ENCODE data around the gene CARD10.

DNA sequence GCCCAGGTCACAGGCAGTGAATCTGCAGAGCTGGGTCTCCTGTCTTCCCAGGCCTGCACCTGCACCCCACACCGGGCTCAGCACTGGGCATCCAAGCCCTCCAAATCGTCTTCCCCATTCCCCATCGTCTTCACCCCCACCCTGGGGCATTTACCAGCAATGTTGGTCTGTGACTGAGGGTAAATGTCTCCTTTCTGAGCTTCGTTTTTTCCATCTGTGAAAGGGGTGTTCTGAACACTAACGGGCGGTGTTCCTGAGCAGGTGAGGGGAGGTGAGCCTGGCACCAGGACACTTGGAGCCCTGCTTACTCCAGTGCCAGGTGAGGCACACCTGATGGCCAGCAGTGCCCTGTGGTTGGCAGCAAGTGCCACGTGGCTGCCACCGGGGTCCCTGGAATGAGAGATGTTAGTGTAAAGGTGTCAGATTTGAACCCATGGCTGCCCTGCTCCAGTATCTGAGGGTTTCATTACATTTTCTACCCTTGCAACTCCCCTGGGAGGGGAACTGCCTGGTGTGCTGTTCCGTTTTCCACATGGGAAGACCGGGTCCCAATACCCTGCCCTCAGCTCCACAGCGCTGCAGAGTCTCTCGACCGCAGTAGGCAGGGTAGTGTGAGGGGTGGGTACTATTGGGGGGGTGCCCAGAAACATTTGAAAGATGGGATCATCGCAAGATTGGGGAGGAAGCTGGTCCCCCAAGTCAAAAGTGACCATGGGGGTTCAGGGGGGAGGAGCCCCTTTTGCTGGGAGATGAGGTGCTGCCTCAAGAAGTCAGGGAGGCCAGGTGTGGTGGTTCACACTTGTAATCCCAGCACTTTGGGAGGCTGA lies 43.0 kb upstream of the CARD10 start:
- TF ChIP-seq, protein P1, sequence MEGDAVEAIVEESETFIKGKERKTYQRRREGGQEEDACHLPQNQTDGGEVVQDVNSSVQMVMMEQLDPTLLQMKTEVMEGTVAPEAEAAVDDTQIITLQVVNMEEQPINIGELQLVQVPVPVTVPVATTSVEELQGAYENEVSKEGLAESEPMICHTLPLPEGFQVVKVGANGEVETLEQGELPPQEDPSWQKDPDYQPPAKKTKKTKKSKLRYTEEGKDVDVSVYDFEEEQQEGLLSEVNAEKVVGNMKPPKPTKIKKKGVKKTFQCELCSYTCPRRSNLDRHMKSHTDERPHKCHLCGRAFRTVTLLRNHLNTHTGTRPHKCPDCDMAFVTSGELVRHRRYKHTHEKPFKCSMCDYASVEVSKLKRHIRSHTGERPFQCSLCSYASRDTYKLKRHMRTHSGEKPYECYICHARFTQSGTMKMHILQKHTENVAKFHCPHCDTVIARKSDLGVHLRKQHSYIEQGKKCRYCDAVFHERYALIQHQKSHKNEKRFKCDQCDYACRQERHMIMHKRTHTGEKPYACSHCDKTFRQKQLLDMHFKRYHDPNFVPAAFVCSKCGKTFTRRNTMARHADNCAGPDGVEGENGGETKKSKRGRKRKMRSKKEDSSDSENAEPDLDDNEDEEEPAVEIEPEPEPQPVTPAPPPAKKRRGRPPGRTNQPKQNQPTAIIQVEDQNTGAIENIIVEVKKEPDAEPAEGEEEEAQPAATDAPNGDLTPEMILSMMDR (IDR thresholded peaks at IDR 0.05) = no peak
- TF ChIP-seq, protein P2, sequence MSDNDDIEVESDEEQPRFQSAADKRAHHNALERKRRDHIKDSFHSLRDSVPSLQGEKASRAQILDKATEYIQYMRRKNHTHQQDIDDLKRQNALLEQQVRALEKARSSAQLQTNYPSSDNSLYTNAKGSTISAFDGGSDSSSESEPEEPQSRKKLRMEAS (CRISPR knock-in tag; IDR thresholded peaks at IDR 0.05) = no peak; the same call in 1 of the 2 replicates
- TF ChIP-seq TCF7 (CRISPR knock-in tag; IDR thresholded peaks at IDR 0.05; ENCODE audit: low read depth) = no peak
- TF ChIP-seq TP53 (CRISPR knock-in tag; IDR thresholded peaks at IDR 0.05) = no peak
- TF ChIP-seq ATF1 (CRISPR knock-in tag; IDR thresholded peaks at IDR 0.05) = no peak
- TF ChIP-seq MYBL2 (CRISPR knock-in tag; IDR thresholded peaks at IDR 0.05) = no peak
- no peak for TF ChIP-seq FOXJ3 (CRISPR knock-in tag; IDR thresholded peaks at IDR 0.05; ENCODE audit: borderline replicate concordance)
- TF ChIP-seq ZNF138 (CRISPR knock-in tag; conservative IDR thresholded peaks at IDR 0.05) = no peak
- TF ChIP-seq, protein P3, sequence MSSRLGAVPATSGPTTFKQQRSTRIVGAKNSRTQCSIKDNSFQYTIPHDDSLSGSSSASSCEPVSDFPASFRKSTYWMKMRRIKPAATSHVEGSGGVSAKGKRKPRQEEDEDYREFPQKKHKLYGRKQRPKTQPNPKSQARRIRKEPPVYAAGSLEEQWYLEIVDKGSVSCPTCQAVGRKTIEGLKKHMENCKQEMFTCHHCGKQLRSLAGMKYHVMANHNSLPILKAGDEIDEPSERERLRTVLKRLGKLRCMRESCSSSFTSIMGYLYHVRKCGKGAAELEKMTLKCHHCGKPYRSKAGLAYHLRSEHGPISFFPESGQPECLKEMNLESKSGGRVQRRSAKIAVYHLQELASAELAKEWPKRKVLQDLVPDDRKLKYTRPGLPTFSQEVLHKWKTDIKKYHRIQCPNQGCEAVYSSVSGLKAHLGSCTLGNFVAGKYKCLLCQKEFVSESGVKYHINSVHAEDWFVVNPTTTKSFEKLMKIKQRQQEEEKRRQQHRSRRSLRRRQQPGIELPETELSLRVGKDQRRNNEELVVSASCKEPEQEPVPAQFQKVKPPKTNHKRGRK (CRISPR knock-in tag; IDR thresholded peaks at IDR 0.05; ENCODE audit: borderline replicate concordance) = no peak
- TF ChIP-seq, protein P4, sequence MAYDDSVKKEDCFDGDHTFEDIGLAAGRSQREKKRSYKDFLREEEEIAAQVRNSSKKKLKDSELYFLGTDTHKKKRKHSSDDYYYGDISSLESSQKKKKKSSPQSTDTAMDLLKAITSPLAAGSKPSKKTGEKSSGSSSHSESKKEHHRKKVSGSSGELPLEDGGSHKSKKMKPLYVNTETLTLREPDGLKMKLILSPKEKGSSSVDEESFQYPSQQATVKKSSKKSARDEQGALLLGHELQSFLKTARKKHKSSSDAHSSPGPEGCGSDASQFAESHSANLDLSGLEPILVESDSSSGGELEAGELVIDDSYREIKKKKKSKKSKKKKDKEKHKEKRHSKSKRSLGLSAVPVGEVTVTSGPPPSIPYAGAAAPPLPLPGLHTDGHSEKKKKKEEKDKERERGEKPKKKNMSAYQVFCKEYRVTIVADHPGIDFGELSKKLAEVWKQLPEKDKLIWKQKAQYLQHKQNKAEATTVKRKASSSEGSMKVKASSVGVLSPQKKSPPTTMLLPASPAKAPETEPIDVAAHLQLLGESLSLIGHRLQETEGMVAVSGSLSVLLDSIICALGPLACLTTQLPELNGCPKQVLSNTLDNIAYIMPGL (CRISPR knock-in tag; IDR thresholded peaks at IDR 0.05) = no peak
- no peak for TF ChIP-seq RORB (CRISPR knock-in tag; IDR thresholded peaks at IDR 0.05)

Data from WTC11 (cell line).